Bronchial epithelial cell (primary cell): ENCODE measurements around the gene FOS. TPM values are rescaled to one million over a fixed set of nuclear protein-coding genes. Genes with fewer than 3 reads are reported as not detected.
A peak's percentile ranks its signal among the peaks of the same experiment; 100 is the strongest.
"Not testable (repeated sequence)": the region's sequence is repeated elsewhere in the genome, so short reads cannot be mapped to it uniquely, and the experiment has no call there.

Experiments used
- DNase-seq: peaks from one replicate; pipeline ENCODE4 v3.0.0-alpha.2; 2010; ENCODE audit warnings: low read depth
- FAIRE-seq: peaks from 2 replicates; lab custom pipeline; 2011; peaks lifted over from hg19 to GRCh38; lab: Jason Lieb, UNC
- H3K27me3 ChIP-seq: 2 replicates; pipeline ENCODE4 v1.5.1; 2011; ENCODE audit warnings: low read length; ENCODE audit not compliant: control insufficient read depth, insufficient read depth
- H3K36me3 ChIP-seq: 2 replicates; pipeline ENCODE4 v1.5.1; 2011; ENCODE audit warnings: low read length; ENCODE audit not compliant: control insufficient read depth, insufficient read depth
- H3K4me3 ChIP-seq: 2 replicates; pipeline ENCODE4 v1.5.1; 2011; ENCODE audit warnings: mild to moderate bottlenecking, low read depth, low read length, control low read depth
- CTCF ChIP-seq: IDR thresholded peaks from 2 replicates; pipeline ENCODE4 v1.5.1; 2011; ENCODE audit warnings: mild to moderate bottlenecking, moderate library complexity, low read length, control low read depth, inconsistent platforms; ENCODE audit not compliant: insufficient read depth, severe bottlenecking
- total RNA-seq: library from RNA; depleted of rRNA; stranded (reverse); fragments of >200 nt; gene quantifications from 2 replicates; pipeline ENCODE4 v1.2.1, GENCODE V29; 2014

The FOS gene
- total RNA-seq, 1 donor from 2014 or later = 143 TPM

- peak overlapping the region; percentile 91 for H3K4me3 ChIP-seq
- H3K36me3 ChIP-seq = peaks cover 17% of the 10 kb centered on the region
- FAIRE-seq (peak; percentile 47), DNase-seq (no peak)
- TF ChIP-seq CTCF = no peak
- H3K27me3 ChIP-seq = no peaks in the 10 kb centered on the region
These were observed 2.4 kb downstream of the FOS start for GRCh38 chr14:75280831-75281653.

GRCh38 chr14:75281654-75282019 is 3.0 kb downstream of the FOS start:
- FAIRE-seq = no peak
- no peak for TF ChIP-seq CTCF
- peaks cover 17% of the 10 kb centered on the region for H3K36me3 ChIP-seq
- no peak overlapping the region for H3K4me3 ChIP-seq
- peak; percentile 61 for DNase-seq
- H3K27me3 ChIP-seq = no peaks in the 10 kb centered on the region

GRCh38 chr14:75282170-75282554 is 3.5 kb downstream of the FOS start:
- FAIRE-seq = no peak

GRCh38 chr14:75282555-75283161 is 4.0 kb downstream of the FOS start:
- FAIRE-seq, DNase-seq, H3K27me3 ChIP-seq, H3K4me3 ChIP-seq: not testable (repeated sequence)
- peaks cover 17% of the 10 kb centered on the region for H3K36me3 ChIP-seq

More at GRCh38 chr14:75282170-75282554, 3.5 kb downstream of the FOS start:
- H3K36me3 ChIP-seq = peaks cover 17% of the 10 kb centered on the region
- H3K4me3 ChIP-seq = no peak overlapping the region
- no peaks in the 10 kb centered on the region for H3K27me3 ChIP-seq
- peak; percentile 89 for DNase-seq
- no peak for TF ChIP-seq CTCF

GRCh38 chr14:75283162-75283832 is 4.7 kb downstream of the FOS start:
- H3K4me3 ChIP-seq = no peak overlapping the region
- peaks cover 17% of the 10 kb centered on the region for H3K36me3 ChIP-seq
- no peaks in the 10 kb centered on the region for H3K27me3 ChIP-seq
- DNase-seq = peak; percentile 88
- peak; percentile 29 for TF ChIP-seq CTCF
- no peak for FAIRE-seq
